GM21447 (cell line): Measurements from ENCODE around the gene MAOB.

ENCODE experiments used
- ATAC-seq: cut with Tn5 transposase; IDR thresholded peaks from one replicate; pipeline ENCODE4 v1.9.1; 2021; ENCODE audit not compliant: unreplicated experiment

The MAOB gene

GRCh38 chrX:43718081-43718480 lies 164.2 kb downstream of the MAOB start:
- ATAC-seq, result no peak

DNA sequence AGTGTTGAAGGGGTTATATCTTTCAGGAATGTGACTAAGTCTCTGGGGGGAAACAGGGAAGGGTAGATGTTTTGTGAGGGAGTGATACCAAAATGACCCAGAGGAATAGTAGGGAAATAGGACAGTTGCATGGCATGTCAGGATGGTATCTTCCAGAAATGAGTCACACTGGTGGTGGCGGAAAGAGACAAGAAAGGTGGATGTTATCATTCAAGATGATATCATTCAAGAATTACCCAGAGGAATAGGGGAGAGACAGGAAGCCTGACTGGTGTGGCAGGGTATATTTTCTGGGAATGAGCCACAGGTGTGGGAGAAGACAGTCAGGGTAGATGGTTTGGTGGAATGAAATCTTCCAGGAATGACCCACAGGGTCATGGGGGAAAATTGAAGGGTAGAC lies 165.1 kb downstream of the MAOB start:
- no peak for ATAC-seq

DNA sequence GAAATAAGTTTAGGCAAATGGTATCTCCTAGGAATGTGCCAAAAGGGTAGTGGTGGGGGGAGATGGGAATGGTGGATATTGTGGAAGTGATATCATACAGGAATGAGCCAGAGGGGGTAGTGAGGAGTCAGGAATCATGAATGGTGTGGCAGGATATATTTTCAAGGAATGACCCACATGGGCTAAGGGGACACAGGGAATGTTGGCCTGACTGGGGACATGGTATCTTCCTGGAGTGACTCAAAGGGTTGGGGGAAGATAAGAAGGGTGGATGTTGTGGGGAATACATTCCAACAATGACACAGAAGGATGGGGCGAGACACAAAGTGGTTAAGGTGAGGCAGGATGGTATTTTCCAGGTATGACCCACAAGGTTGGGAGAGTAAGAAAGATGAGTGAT lies 165.6 kb downstream of the MAOB start:
- no peak for ATAC-seq
